HG03520 (cell line): Measurements from ENCODE around the gene GAB4.
"Not testable (repeated sequence)": the region's sequence is repeated elsewhere in the genome, so short reads cannot be mapped to it uniquely, and the experiment has no call there.

Source experiments
- ATAC-seq: cut with Tn5 transposase; IDR thresholded peaks from one replicate; pipeline ENCODE4 v1.9.1; 2021; ENCODE audit warnings: mild to moderate bottlenecking, moderate library complexity; ENCODE audit not compliant: unreplicated experiment

GAB4 gene

DNA sequence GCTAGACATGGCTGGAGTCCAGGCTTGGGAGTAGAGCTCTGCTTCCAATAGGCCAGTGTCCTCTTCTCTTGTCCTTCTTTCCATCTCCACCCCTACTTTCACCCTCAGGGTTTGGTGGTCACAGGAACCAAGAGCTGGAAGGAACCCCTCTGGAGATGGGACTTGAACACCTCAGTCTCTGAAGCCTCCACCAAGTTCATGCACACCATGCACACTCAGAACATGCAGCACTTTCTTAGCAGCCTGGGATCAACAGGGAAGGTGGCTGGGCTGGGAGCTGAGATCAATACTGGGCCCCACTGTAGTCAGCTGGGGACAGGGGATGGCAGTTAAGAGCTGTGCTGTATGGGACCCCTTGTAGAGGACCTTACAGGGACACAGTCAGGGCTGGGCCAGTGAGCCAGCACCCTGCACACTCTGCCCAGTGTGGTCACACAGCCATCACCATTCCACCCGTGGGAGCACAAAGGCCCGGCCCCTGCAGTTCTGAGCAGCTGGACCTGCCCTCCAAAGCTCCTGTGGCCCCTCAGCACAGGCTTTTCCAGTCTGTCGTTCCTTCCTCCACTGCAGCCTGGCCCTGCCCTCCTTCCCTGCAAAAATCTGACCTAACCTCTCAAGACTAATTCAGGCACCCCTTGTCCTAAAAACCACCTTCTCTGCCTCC lies 47.7 kb downstream of the GAB4 start:
- no peak for ATAC-seq

GRCh38 chr22:16959345-16959930 lies 48.6 kb downstream of the GAB4 start:
- ATAC-seq, result no peak

DNA sequence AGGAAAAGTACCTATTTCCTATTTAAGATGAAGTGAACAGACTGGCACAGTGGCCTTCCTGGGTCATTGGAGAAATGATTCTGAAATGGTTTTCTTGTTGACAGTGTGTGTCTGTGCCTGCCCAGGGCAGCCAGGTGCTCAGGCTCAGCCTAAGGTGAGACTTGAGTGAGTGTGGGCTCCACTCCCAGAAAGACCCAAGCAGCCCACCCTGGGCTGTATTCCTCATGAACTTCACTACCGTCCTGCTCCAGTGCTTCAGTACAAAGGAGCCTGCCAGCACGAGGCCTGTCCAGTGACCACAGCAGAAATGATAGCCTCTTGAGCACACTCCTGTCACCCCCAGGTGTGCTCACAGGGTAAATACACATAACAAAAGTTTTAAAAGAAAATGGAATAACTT lies 49.5 kb downstream of the GAB4 start:
- no peak for ATAC-seq

GRCh38 chr22:16957781-16958180 lies 50.2 kb downstream of the GAB4 start:
- ATAC-seq, result no peak

DNA sequence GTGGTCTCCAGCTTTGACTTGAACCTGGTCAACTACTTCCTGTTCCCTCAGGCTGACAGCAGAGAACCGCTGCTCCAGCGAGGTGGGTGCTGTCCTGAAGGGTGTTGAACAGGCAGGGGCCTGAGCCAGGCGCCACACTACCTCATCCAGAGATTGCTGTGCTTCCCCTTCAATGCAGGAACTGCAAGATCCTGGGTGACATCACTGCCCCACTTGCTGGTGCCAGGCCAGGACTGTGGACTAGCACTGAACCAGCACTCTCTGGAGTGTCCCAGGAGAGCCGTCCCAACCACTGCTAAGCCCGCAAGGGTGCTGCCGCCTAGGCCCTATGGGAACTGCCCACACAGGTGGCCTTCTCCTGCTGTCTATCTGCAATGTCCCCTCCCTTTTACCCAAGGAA lies 51.7 kb downstream of the GAB4 start:
- ATAC-seq, result no peak

DNA sequence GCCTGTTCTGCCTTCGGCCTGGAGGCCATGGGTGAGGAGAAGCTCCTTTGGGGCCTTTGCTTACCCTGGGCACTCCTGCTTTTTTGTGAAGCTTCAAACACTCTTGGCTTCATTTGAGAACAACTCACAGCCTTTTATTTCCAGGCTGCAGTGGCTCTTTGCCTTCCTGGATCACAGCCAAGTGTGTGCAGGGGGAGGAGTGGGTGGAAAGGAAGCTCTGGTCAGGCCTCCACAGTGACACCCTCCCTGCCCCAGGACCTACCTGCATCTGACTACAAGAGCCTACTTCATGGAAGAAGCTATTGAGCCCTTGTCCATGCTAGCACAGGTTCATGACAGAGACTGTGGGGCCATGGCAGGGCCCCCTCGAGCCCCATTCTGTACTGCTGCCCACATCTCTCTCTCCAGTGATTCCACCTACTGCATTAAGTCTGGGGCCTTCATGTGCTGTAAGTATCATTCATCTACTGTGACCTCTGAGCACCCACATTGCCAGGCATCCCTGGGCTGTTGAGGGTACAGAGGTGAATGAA lies 52.3 kb downstream of the GAB4 start:
- ATAC-seq, result no peak

GRCh38 chr22:16955081-16955480 lies 52.9 kb downstream of the GAB4 start:
- no peak for ATAC-seq

- ATAC-seq, result no peak
Observed at GRCh38 chr22:16954060-16954403, 54.0 kb downstream of the GAB4 start.

GRCh38 chr22:16953206-16954059 lies 54.6 kb downstream of the GAB4 start:
- ATAC-seq, result no peak

DNA sequence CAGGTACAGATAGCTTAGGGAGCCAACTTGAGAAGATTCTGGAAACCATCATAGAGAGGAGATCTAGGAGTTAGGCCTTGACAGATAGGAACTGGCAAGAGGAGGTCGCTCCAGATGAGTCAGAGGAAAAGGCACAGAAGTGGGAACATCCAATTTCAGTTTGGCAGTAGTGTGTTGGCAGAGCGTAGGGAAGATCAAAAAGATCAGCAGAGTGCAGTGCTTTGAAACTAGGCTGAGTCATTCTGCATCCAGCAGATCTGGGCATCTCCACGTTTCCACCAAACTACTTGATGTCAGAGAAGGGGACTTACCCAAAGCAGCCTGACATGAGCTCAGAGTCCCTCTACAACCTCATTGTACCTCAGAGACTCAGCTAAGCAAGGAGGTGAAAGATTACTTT lies 58.5 kb downstream of the GAB4 start:
- ATAC-seq, result peak; percentile 60

GRCh38 chr22:16937811-16938210 lies 70.2 kb downstream of the GAB4 start:
- ATAC-seq, result no peak

- ATAC-seq, result not testable (repeated sequence)
Observed at GRCh38 chr22:16937209-16937608, 70.8 kb downstream of the GAB4 start.

- no peak for ATAC-seq
Observed at GRCh38 chr22:16936625-16937024, 71.4 kb downstream of the GAB4 start.

DNA sequence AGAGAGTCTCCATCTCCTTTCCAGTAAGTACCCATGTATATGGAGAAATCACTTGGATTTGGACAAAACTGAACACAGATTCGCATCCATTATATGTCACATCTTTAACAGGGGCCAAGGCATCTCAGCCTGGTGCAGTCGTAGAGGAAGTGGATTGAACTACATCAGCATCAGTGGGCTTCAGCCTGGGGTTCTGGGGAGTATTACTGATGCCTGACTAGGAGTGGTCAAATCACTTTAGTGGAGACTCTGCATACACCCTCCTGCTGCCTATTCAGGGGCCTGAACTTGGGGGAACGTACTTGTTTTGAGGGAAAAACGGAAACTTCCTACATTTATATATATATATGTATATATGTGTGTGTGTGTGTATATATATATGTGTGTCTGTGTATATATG lies 72.8 kb downstream of the GAB4 start:
- ATAC-seq, result no peak

- no peak for ATAC-seq
Observed at GRCh38 chr22:16933291-16934282, 74.4 kb downstream of the GAB4 start.

- no peak for ATAC-seq
Observed at GRCh38 chr22:16932577-16932976, 75.4 kb downstream of the GAB4 start.

GRCh38 chr22:16925407-16925966 lies 82.5 kb downstream of the GAB4 start:
- no peak for ATAC-seq

GRCh38 chr22:16922706-16923105 lies 85.3 kb downstream of the GAB4 start:
- no peak for ATAC-seq

DNA sequence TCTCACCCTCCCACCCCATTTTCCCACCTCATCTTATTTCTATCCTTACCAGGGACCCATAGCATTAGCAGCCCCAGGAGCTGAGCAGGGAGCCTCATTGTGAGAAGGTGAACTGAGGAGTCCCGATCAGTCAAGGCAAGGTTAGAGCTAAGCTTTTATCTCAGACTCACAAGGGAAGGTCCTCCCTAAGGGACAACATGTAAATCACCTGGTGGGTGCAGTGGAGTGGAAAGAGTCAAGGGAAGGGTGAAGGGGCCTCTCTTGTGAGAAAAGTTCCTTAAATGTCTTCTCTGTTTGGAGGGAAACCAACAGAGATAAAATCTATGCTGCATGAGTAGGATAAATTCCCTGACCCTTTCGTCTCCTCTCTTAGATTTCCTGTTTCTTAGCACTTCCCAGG lies 85.9 kb downstream of the GAB4 start:
- ATAC-seq, result no peak
